Transverse colon (tissue), 4 donors: ENCODE data around the gene TET3.

ENCODE experiments used
- CTCF ChIP-seq, 5 experiments: fragments of 200-600 bp in 3 of 5; fragments of 450-650 bp in 2 of 5; sonication (generic) in 3 of 5; IDR thresholded peaks; 1 replicate in 2 of 5; 2 replicates in 3 of 5; pipeline ENCODE4 v1.5.1; 2016 to 2017; ENCODE audit warnings: antibody characterized with exemption in 5 of 5, inconsistent platforms in 3 of 5, mild to moderate bottlenecking in 2 of 5, moderate library complexity in 1 of 5
- EP300 ChIP-seq: sonication (generic); formaldehyde crosslinking; IDR thresholded peaks from one replicate; pipeline ENCODE4 v1.6.1; 2017; ENCODE audit warnings: antibody characterized with exemption, low read depth
- POLR2AphosphoS5 ChIP-seq, 3 donors: sonication (generic); formaldehyde crosslinking; IDR thresholded peaks; one replicate each; pipeline ENCODE4 v1.6.1; 2016; ENCODE audit warnings: antibody characterized with exemption in 3 of 3

GRCh38 chr2:74031959-74032287 lies 47.2 kb downstream of the TET3 start:
- TF ChIP-seq CTCF (IDR thresholded peaks at IDR 0.05) (no peak), POLR2AphosphoS5 (IDR thresholded peaks at IDR 0.05) (no peak), EP300 (no peak)
